ENCODE data around the gene OAS2. TPM values are rescaled to one million over a fixed set of nuclear protein-coding genes. Genes with fewer than 3 reads are reported as not detected.
A peak's percentile ranks its signal among the peaks of the same experiment; 100 is the strongest.

Gene OAS2
- total RNA-seq, 1 donor from 2014 or later = 0.30 TPM

DNA sequence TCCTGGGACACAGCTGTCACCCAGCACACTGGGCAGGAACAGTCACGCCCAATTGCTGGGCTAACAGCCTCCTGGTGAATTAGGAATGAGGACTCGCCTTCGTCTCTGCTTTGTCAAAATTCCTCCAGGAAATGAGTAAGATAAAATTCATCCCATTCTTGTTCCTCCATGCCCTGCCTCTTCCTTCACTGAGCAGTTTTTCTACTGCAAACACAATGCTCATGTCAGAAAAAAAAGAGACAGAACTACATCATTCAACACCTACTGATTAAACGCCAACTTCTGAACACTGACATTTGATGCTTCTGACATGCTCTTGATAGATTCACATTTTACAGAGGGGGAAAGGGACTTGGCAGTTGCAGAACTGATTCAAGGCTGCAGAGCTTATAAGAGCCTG, 40.7 kb downstream of the OAS2 start:
- DNase-seq (ENCODE audit: low read depth) = peak; percentile 19

DNA sequence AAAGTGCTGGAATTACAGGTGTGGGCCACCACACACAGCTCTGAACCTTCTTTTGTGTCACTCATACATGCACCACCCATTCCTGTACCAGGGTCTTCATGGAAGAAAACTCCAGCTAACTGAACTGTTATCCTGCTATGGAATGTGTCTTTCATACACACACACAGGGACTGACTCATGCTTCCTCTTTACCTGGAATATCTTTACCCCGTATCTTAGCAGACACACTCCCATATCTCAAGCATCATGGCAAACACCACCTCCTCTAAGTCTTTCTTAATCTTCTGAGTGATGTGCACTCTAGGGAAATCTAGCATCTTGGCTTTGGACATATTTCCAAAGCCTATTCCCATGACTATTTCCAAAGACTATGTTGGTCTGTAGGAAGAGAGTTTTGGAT, 43.2 kb downstream of the OAS2 start:
- DNase-seq (ENCODE audit: low read depth) = no peak

DNA sequence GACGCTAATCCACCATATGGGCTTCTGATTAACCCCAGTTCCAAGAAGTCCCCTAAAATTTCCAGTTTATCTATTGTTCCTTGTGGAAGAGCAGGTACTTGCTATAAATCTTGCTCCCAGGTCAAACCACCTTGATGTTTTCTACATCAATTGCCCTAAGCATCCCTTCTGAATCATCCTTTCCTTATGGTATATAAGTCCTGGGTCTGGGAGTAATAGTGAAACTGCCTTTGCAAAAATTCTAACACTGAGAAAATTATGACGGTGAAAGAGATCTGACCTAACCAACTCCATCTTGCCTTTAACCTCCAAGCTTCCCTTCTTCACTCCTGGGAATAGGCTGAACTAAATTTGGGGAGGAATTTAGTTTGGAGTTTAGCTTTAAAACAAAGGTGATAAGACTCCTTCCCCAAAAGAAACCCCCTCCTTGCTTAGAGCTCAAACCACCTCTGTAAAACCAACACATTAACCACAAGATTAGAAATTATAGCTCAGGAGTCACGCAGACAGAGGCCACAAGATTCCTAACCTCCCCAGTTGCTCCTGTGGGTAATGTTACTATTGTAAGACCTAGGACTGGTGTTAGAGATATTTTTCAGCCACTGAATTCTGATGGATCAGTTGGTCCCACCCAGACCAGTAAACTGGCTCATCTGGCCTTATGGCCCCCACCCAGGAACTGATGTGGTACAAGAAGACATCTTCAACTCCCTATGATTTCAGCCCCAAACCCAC, 44.4 kb downstream of the OAS2 start:
- DNase-seq (ENCODE audit: low read depth) = no peak

DNA sequence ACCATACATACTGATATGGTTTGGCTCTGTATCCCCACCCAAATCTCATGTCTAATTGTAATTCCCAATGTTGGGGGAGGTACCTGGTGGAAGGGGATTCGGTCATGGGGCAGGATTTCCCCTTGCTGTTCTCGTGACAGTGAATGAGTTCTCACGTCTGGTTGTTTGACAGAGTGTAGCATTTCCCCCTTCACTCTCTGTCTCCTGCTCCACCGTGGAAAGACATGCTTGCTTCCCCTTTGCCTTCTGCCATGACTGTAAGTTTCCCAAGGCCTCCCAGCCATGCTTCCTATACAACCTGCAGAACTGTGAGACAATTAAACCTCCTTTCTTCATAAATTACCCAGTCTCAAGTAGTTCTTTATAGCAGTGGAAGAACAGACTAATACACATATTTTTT, 49.4 kb downstream of the OAS2 start:
- DNase-seq (ENCODE audit: low read depth) = no peak

DNA sequence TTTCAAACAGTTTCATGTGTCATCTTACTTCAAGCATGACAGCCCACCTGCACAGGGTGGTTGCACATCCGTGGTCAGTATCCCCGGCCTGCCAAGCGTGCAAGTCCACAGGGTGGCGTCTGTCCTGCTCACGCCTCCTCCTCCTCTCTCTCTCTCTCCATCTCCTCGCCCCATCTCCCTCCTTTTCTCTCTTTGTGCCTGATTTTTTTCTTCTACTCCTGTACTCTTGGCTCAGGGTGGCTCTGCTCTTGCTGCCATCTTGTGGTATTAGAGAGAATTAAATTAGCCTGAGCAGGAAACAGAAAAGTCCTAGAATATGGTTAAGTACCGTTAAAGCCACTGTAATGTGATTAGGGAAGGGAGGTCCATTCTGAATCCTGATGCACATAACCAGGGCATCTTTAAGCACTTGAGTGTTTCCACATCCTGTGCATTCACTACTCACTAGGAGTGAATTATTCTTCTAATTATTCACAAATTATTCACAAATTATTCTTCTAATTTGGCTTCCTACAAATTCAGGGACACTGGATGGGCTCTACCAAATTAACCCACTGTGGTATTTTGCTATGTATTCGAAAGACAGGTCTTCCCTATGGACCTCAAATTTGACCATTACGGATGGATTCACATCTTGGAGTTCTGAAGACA, 52.7 kb downstream of the OAS2 start:
- DNase-seq (ENCODE audit: low read depth) = peak; percentile 73

DNA sequence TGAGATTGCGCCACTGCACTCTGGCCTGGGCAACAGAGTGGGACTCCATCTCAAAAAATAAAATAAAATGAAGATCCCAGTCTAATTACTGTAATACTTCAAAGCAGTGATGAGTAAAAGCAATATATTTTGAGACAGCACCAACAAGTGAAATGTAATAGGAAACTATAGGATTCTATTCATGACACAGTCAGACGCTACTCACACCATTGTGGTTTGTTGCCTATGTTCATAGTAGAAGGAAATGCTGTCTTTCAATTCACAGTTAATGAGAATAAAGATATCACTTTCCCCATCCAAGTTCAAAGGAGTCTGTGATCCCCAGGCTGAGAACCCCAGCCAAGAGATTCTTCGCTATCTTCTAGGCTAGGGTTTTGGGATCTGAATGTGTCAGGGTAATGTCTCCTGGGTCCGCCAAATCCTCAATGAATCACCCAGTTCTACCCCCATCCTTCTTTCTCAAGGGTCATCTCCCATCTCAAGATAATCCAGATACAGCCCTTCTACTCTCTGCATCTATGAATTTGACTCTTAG, 61.7 kb downstream of the OAS2 start:
- no peak for DNase-seq (ENCODE audit: low read depth)

DNA sequence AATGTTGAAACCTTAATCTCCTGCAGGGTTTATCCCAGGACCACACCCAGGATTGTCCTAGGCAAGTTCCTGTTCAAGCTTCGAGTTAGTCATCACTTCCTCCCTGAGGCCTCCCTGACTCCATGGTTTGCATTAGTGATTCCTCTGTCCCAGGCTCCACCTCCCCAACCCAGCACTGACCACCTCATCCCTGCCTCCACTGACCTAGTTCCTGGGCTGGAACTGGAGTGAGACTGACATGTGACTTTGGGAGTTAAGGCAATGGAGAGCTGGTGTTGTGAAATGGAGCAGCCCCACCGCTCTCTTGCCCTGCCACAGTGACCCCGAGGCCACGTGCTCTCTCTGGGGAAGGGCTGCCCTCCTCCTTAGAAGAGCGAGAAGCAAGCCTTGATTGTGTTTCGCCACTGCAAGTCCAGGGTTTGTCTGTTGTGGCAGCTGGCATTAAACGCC, 62.4 kb downstream of the OAS2 start:
- peak; percentile 98 for DNase-seq (ENCODE audit: low read depth)

DNA sequence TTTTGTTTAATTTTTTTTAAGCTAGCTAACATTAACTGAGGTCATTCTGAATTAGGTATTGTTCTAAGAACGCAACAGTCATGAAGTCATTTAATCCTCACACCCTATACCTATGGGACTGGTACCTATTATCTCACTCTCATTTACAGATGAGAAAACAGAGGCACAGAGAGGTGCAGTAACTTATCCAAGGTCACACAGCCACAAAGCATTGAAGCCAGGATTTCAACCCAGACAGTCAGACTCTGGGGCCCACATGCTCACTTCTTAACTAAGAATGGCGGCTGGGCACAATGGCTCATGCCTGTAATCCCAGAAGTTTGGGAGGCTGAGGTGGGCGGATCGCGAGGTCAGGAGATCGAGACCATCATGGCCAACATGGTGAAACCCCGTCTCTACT, 63.2 kb downstream of the OAS2 start:
- no peak for DNase-seq (ENCODE audit: low read depth)

DNA sequence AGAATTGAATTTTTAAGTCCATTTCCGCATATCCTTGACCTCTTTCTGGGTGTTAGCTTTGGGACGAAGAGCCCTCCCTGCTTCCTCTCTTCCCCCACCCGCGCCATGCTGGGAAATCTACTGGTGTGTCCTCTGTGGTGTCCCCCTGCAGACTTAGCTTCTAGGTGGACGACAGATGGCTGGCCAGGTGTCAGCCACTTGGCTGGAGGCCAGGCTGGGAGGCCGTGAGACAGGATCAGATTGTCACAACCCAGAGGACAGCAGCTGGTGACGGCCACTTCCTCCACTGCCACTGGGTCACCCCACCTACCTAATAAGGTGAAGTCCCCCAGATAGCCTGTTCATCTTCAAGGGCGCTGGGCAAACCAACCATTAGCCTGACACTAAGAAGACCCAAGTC, 64.9 kb downstream of the OAS2 start:
- DNase-seq (ENCODE audit: low read depth) = no peak

DNA sequence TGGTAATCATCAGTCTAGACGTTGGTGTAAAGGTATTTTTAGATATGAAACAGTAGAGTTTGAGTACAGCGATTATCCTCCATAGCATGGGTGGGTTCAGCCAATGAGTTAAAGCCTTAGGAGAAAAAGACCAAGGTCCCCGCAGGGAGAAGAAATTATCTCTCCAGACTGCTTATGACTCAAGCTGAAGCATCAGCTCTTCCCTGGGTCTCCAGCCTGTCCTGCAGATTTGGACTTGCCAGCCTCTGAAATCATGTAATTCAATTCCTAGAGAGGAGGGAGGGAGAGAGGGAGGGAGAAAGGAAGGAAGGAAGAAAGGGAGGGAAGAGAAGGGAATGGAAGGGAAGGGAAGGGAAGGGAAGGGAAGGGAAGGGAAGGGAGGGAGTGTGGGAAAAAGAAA, 66.2 kb downstream of the OAS2 start:
- DNase-seq (ENCODE audit: low read depth) = no peak

DNA sequence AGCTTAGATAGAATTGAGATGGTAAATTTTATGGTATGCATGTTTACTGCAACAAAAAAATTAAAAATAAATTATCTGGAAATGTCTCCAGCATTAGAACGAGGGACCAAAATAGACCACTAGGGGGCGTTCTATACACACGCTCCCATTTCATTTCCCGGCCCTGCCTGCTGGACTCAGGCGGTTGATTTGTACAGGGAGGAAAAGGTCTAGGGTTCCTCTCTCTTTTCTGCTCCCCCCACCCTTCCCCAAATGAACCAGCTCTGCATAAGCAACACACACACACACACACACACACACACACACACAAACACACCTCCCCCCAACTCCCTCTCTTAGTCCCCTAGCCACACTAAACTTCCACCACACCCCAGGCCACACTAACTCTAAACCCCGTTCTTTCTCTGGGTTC, 70.4 kb downstream of the OAS2 start:
- DNase-seq (ENCODE audit: low read depth) = peak; percentile 46

DNA sequence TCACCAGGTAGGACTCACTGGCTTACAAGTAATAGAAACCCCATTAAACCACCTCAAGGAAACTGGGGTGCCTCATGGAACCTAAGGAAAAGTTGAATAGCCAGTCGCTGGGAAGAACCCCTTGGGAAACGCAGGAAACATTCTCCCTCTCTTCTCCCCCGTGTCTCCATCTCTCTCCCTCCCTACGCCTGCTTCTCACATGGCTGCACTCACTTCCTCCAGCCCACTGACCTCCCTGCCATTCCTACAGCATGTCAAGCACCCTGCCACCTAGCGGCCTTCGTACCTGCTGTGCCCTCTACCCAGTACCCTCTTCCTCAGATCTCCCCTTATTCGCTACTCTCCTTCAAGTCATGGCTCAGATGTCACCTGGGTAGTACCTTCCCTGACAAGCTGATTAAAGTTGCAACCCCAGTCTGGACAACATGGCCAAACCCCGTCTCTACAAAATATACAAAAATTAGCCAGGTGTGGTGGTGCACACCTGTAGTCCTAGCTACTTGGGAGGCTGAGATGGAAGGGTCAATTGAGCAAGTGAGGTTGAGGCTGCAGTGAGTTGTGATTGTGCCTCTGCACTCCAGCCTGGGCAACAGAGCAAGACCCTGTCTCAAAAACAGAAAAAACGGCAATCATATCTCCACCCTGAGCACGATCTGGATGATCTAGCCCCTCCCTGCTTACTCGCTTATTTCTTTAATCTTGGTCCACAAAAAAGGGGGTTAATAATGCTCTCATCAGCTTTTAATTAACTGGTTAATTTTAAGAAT, 71.8 kb downstream of the OAS2 start:
- DNase-seq (ENCODE audit: low read depth) = peak; percentile 73

DNA sequence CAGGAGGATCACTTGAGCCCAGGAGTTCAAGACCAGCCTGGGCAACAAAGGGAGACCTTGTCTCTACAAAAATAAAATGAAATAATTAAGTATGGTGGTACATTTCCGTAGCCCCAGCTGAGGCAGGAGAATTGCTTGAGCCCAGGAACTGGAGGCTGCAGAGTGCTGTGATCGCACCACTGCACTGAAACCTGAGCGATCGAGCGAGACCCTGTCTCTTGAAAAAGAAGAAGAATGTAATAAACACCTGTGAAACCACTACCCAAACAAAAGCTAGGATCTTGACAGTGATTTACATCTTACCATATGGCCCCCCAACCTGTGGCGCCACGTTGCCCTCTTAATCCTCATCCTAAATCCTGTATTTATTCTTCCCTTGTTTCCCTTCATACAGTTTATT, 72.5 kb downstream of the OAS2 start:
- DNase-seq (ENCODE audit: low read depth) = no peak

DNA sequence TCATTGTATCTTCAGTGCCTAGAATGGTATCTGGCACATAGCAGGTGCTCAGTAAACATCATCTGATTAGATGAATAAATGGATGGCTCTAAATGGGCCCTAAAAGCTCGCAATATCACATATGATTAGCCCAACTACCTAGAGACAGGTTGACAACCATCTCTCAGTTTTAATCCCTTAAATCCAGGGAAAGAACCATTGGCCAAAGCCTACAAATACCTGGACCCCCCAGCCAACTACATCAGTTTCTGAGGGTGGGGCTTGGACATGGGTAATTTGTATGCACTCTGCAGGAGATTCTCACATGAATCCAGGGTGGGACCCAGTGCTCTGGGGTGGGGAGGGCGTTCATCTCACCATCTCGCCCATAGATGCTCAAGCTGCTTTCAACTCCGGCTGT, 73.4 kb downstream of the OAS2 start:
- no peak for DNase-seq (ENCODE audit: low read depth)

DNA sequence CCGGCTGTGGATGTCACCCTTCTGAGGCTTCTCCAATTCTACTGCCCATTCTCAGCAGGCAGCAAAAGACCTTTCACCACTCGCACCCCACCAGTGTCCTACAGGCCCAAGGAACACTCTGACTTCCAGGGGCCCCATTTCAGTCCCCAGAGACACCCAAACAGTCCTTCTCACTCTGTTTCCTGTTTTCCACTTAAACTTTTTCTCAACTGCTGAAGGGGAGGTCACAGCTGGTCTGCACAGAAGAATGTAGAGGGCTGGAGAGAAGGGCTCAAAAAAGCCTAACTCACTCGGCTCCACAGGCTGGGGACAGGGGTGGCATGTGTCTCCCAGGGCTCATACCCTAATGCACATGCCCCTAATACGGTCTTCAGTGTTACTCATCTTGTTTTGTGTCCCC, 74.0 kb downstream of the OAS2 start:
- DNase-seq (ENCODE audit: low read depth) = no peak

DNA sequence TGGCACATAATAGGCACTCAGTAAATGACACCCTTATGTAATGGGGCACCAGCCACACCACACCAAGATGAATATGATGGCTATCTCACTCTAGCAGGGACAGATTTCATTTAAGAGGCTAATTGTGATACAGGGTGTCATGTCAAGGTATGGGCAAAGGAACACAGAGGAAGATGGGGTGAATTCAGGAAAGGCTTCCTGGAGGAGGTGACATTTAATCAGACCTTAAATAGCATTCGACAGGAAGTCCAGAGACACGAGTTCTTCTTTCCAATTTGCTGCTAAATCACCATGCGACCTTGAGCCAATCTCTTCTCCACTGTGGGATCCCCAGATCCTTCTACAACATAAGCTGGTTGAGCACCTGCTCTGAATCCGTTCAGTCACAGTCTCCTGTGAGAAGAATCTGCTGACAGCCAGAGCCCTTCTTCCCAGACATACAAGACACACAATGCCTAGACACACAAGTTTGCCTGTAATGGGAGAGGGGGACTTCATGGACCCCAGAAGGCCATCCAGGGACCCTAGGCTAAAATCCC, 76.7 kb downstream of the OAS2 start:
- DNase-seq (ENCODE audit: low read depth) = no peak

DNA sequence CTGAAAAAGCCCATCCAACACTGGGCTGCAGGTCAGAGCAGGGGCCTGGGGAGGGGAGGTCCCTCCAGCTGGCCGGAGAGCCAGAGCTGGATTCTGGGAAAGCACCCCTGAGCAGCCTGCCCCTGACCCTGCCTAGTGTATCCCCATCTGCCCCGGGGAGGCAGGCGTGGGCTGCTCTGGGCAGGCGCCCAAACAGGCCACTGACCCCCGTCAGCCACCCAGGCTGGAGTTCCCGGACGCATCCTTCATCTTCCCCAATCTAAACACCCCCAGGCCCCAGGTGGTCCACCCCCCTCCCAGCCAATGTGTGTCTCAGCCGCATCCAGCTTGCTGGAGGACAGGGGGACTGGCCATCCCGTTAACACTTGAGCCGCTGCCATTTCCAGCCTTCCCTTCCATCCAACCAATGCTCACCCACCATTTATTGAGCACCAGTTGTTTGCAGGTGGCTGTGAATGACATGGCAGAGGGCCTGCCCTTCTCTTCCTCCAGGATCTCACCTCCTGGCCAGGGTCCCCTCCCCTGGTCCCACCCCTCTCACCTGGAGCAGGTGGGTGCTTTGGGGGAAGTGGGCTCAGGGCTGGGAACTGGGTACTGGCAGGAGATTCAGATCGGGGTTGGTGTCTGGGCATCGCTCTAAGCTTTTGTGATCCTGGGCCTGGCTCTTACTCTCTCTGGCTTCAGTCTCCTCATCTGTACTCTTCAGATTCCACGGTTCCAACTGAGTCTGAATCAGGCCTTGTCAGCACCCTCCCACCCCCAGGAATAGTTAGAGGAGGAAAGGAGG, 77.5 kb downstream of the OAS2 start:
- no peak for DNase-seq (ENCODE audit: low read depth)

DNA sequence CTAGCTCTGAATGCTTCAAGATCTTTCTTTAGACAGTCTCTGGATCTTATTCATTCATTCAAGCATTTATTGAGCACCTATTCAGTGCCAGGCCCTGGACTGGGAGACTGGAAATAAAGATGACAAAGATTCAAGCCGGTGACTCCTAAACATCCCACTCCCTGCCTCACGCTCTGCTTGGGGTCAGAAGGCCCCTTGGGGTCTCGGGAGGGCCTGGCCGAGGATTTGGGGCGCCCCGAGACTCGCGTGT, 78.0 kb downstream of the OAS2 start:
- no peak for DNase-seq (ENCODE audit: low read depth)

DNA sequence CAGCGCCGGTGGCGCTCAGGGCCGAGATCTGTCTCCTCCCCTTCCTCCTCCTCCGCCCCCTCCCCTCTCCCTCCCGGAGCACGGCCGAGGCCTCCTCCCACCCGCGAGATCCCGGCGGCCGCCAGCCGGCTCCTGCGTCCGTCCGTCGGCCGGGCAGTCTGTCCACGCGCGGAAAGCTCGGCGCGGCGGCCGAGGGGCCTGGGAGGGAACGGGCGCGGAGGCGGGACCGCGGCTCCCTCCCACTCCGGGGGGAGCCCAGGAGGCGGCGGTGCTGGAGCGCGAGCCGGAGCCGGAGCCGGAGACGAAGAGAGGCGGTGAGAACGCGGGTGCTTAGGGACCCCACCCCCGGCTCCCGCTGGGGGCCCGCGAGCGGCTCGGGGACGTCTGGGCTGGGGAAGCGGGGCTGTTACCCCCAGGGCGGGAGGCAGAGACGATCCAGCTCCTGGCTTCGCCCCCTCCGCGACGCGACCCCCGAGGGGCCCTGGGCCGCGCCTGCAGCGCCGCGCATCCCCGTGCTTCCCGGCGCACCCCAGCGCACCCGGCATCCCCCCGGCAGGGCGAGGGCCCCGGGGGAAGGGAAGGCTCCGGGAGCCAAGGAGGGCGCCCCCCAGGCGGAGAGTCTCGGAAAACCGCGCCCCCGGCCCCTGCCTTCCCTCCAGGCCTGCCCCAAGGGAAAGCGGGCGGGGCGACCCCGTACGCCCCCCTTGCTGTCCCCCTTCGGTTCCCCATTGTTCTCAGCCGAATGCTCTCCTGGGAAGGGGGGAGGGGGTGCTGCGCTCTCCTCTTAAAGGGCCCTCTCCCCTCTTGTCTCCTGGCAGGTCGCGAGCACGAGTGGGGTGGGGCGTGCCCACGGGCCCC, 78.5 kb downstream of the OAS2 start, which contains the start of gene DTX1:
TSS of gene DTX1 (plus strand) at position 100 of the 858 bp plus-strand sequence. CDS start 1,463 bp downstream, outside the sequence.
- DNase-seq (ENCODE audit: low read depth) = no peak

DNA sequence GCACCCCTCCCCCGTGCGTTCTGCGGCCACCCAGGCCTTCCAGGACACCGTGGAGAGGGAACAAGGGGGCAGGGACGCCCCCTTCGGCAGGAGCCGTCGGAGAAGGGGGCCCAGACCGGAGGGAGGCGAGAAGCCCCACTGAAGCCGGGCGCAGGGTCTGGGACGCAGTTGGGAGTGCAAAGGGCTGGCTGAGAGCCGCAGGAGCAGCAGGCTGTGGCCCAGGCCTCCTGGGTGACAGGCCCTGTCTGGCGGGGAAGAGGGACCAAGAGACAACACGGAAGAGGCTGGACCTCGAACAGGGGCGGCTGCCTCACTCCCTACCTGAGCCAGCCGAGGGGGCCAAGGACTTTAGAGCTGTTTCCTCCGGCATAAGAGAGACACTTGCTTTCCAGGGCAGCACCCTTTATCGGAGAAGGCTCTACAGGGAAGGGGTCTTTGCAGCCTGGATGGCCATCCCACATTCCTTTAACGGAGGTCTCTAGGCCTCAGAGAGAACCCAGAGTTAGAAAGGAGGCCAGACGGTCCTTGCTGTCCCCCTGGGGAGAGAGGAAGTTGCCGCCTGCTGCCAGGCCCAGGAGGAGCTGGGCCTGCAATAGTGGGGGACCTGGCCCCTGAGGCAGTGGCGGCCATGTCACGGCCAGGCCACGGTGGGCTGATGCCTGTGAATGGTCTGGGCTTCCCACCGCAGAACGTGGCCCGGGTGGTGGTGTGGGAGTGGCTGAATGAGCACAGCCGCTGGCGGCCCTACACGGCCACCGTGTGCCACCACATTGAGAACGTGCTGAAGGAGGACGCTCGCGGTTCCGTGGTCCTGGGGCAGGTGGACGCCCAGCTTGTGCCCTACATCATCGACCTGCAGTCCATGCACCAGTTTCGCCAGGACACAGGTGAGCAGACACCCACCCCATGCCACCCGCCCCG, 79.5 kb downstream of the OAS2 start:
- DNase-seq (ENCODE audit: low read depth) = no peak
